Heart left ventricle (tissue), 16 donors: ENCODE data around the gene SYT11. TPM values are rescaled to one million over a fixed set of nuclear protein-coding genes. Genes with fewer than 3 reads are reported as not detected.

Experiments
- ATAC-seq, 4 donors: fragments of 200-7000 bp; cut with Tn5 transposase; one replicate each; pipeline ENCODE4 v1.9.1; 2020 to 2022; ENCODE audit warnings: moderate library complexity in 4 of 4, mild to moderate bottlenecking in 3 of 4, moderate number of reproducible peaks in 1 of 4
- DNase-seq, 5 donors: peaks; one replicate each; pipeline ENCODE4 v3.0.0-alpha.2; 2020
- H3K27ac ChIP-seq, 12 donors: fragments of 200-600 bp; sonication (generic) in 4 of 12; one replicate each; pipeline versions ENCODE4 v1.5.0 to v1.8.0; 2016 to 2022; ENCODE audit warnings: mild to moderate bottlenecking in 2 of 12
- H3K27me3 ChIP-seq, 9 donors: fragments of 200-600 bp; sonication (generic) in 2 of 9; one replicate each; pipeline versions ENCODE4 v1.5.1 to v1.8.0; 2016 to 2022; ENCODE audit warnings: mild to moderate bottlenecking in 3 of 9
- H3K36me3 ChIP-seq, 9 donors: fragments of 200-600 bp; sonication (generic) in 2 of 9; one replicate each; pipeline versions ENCODE4 v1.5.0 to v1.8.0; 2018 to 2022; ENCODE audit warnings: mild to moderate bottlenecking in 2 of 9
- H3K4me1 ChIP-seq, 12 donors: fragments of 200-600 bp; sonication (generic) in 4 of 12; one replicate each; pipeline versions ENCODE4 v1.5.0 to v1.8.0; 2016 to 2022; ENCODE audit warnings: mild to moderate bottlenecking in 3 of 12
- H3K4me3 ChIP-seq, 12 donors: fragments of 200-600 bp; sonication (generic) in 4 of 12; one replicate each; pipeline versions ENCODE4 v1.5.0 to v1.8.0; 2017 to 2022; ENCODE audit warnings: mild to moderate bottlenecking in 9 of 12, moderate library complexity in 4 of 12
- H3K9me3 ChIP-seq, 12 donors: fragments of 200-600 bp; sonication (generic) in 4 of 12; one replicate each; pipeline versions ENCODE4 v1.5.0 to v1.8.0; 2016 to 2022; ENCODE audit warnings: mild to moderate bottlenecking in 1 of 12
- POLR2A ChIP-seq, 2 donors: fragments of 450-650 bp; IDR thresholded peaks; one replicate each; pipeline ENCODE4 v1.6.1; 2017; ENCODE audit warnings: antibody characterized with exemption in 2 of 2, mild to moderate bottlenecking in 2 of 2, moderate library complexity in 2 of 2
- WGBS, 4 donors: extraction: QIAGEN DNeasy Blood & Tissue Kit in 2 of 4; methylation state at CpG; one replicate each; pipeline versions ENCODE4 v1.1.5 to v1.1.7; 2013 to 2018; 5-methylcytosine and 5-hydroxymethylcytosine counted together
- intact Hi-C, 10 donors: fragments of 100-400 bp; cut with DNase I; formaldehyde crosslinking; loops; one replicate each; pipeline versions ENCODE4 v1.11.1 to v1.14.2; 2022
- polyA plus RNA-seq, 2 donors: library from polyadenylated mRNA; stranded (reverse); fragments of 200-250 nt; gene quantifications; one replicate each; pipeline ENCODE4 v1.2.3, GENCODE V29; 2013
- total RNA-seq, 9 donors: library from RNA; depleted of rRNA in 2 of 9; stranded (reverse); fragments of >200 nt in 2 of 9; fragmentation: NEBNext Ultra II Directional in 3 of 9; extraction: Animal tissue kit (Norgen Biotek cat#: 25700) in 3 of 9; gene quantifications; one replicate each; pipeline versions ENCODE4 v1.1.0 to v1.2.4, GENCODE V29; 2016 to 2023
- TF ChIP-seq, protein P1 (sequence below), 12 donors: fragments of 200-600 bp; sonication (generic) in 4 of 12; IDR thresholded peaks; one replicate each; pipeline versions ENCODE4 v1.5.0 to v1.8.0; 2018 to 2022; ENCODE audit warnings: antibody characterized with exemption in 12 of 12, mild to moderate bottlenecking in 5 of 12
- donor health status: ischemic (EF 13 %, LVEDD 7.1; RV severe dilation, severe dysfunction).
- donor health status: healthy with polysubstance abuse.
- donor health status: DM: no; HTN: yes; CAD: no.
- donor health status: DM: no; HTN: no; CAD: no.
- donor health status: ischemic (EF 25% LVEDD 6.9; RV normal size, moderate dysfunction).
- donor health status: ischemic (EF 25% LVEDD 5.7; RV mildly dilated, moderate dysfunction).
- donor health status: healthy.
- donor health status: DM: yes; HTN: yes; CAD: no.
- donor health status: ischemic (EF 35%, LVEDD 5.7; RV mildly dilated, moderate dysfunction).
- donor health status: nonischemic (EF 11% LVEDD 7.7; RV severe dilation, severe dysfunction).
- donor health status: DM: yes; HTN: yes; CAD: no.
- donor health status: PGD.
- donor health status: ischemic (EF 29% LVEDD 5.4; RV normal size, mild dysfunction).
- donor health status: nonischemic (EF 23%, LVEDD 6.1; RV moderate dilation, normal function).

The SYT11 gene
- total and polyA plus RNA-seq, 11 donors: 2.2 to 26.3 (median 15.1) TPM

DNA sequence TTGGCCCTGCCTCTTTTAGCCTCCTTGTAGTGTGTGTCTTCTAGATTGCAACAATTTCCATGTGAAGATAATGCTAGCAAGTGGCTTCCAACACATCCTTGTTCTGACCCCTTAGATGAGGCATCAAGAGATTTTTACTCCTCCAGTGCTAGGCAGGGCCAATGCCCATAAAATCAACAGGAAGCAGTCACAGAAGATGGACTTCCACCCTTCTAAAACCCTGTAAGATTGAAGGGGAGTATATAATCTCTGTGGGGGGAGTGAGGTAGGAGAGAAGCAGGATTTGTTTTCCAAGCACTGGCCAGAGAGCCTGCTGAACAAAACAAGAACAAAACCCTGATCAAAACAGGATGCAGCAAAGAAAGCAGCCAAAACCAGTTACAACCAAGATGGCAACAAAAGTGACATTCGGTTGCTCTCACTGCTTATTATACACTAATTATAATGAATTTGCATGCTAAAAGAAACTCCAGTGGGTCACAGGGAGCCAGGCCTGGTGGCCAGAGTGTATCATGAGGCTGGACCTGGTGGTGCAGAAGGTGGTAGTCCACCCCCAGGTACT lies 14.4 kb upstream of the SYT11 start:
- ATAC-seq: no peak
- 65 to 72% (median 69%) methylated on average over 1 of the region's 1 CpG for WGBS, 4 donors
- no peak overlapping the region for H3K27ac ChIP-seq
- H3K27me3 ChIP-seq: no peaks in the 10 kb centered on the region
- H3K4me1 ChIP-seq: peaks cover 0 to 24% (median 5%) of the 10 kb centered on the region in 12 donors
- DNase-seq: no peak
- H3K4me3 ChIP-seq: no peak overlapping the region
- peaks cover 0 to 52% (median 34%) of the 10 kb centered on the region in 9 donors for H3K36me3 ChIP-seq
- TF ChIP-seq, protein P1, sequence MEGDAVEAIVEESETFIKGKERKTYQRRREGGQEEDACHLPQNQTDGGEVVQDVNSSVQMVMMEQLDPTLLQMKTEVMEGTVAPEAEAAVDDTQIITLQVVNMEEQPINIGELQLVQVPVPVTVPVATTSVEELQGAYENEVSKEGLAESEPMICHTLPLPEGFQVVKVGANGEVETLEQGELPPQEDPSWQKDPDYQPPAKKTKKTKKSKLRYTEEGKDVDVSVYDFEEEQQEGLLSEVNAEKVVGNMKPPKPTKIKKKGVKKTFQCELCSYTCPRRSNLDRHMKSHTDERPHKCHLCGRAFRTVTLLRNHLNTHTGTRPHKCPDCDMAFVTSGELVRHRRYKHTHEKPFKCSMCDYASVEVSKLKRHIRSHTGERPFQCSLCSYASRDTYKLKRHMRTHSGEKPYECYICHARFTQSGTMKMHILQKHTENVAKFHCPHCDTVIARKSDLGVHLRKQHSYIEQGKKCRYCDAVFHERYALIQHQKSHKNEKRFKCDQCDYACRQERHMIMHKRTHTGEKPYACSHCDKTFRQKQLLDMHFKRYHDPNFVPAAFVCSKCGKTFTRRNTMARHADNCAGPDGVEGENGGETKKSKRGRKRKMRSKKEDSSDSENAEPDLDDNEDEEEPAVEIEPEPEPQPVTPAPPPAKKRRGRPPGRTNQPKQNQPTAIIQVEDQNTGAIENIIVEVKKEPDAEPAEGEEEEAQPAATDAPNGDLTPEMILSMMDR (IDR thresholded peaks at IDR 0.05): no peak
- no peaks in the 10 kb centered on the region for H3K9me3 ChIP-seq
- intact Hi-C loops: loop anchor here in 1 of 10 donors (1.0 kb wide), 1 partner anchor 32 kb away; no protein-coding TSS in a partner anchor

DNA sequence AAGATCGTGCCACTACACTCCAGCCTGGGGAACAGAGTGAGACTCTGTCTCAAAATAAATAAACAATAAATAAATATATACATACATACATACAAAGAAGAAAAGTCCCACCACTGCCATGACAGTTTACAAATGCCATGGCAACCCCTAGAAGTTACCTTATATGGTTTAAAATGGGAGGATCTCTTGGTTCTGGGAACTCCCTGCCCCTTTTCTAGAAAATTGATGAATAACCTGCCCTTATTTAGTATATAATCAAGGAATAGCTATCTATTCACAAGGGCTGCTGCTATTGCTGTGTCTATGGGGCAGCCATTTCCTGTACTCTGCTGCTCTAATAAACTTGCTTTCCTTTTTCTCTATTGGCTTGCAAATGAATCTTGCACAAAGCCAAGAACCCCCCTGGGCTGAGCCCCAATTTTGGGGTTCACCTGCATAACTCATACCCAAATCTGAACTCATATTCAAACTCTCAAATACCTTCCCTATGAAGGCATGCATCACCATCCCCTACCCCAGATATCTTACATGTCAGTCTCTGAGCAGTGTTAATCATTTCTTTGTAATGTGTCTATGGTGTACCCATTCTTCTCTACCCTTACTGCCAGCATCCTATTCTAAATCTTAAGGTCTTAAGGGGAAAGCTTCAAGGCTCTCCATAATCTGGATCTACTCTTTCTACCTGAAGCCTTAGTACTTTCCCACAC lies 11.4 kb upstream of the SYT11 start:
- no peaks in the 10 kb centered on the region for H3K9me3 ChIP-seq
- H3K27me3 ChIP-seq: no peaks in the 10 kb centered on the region
- H3K27ac ChIP-seq: no peak overlapping the region
- H3K4me3 ChIP-seq: no peak overlapping the region
- DNase-seq (no peak), ATAC-seq (no peak)
- peaks cover 0 to 81% (median 61%) of the 10 kb centered on the region in 9 donors for H3K36me3 ChIP-seq
- intact Hi-C loops: no loop called here
- no peak for TF ChIP-seq POLR2A (IDR thresholded peaks at IDR 0.05)
- TF ChIP-seq, protein P1 (IDR thresholded peaks at IDR 0.05): no peak
- 91 to 100% (median 96%) methylated on average over 1 of the region's 1 CpG for WGBS, 4 donors
- H3K4me1 ChIP-seq: peaks cover 0 to 31% (median 5%) of the 10 kb centered on the region in 12 donors

DNA sequence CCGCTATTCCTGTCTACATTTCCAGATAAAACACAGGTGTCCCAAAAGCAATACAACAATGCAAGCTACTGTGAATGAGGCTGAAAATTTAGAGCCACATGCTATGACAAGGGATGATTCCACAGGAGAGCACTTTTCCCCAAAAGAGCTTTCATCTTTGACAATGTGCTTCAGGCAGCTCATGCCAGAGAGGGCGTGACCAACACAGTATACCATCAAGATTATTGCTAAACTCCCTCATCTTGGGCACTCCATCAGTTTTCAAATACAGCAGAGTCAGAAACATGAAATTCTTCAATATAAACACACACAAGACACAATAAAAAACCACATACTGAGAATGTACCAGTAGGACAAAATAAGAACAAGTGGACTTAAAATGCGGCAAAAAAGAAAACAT lies 9.0 kb upstream of the SYT11 start:
- no peak for DNase-seq
- H3K27ac ChIP-seq: no peak overlapping the region
- peaks cover 0 to 22% (median 2%) of the 10 kb centered on the region in 12 donors for H3K4me1 ChIP-seq
- H3K27me3 ChIP-seq: no peaks in the 10 kb centered on the region
- H3K4me3 ChIP-seq: no peak overlapping the region
- no peak for ATAC-seq
- no peaks in the 10 kb centered on the region for H3K9me3 ChIP-seq
- WGBS, 4 donors: 85 to 91% (median 88%) methylated on average over 3 of the region's 3 CpGs
- peaks cover 0 to 87% (median 74%) of the 10 kb centered on the region in 9 donors for H3K36me3 ChIP-seq
- intact Hi-C loops: loop anchor here in 1 of 10 donors (10.0 kb wide), 1 partner anchor 134 kb away; no protein-coding TSS in a partner anchor
- TF ChIP-seq, protein P1 (IDR thresholded peaks at IDR 0.05): no peak
- TF ChIP-seq POLR2A (IDR thresholded peaks at IDR 0.05): no peak

DNA sequence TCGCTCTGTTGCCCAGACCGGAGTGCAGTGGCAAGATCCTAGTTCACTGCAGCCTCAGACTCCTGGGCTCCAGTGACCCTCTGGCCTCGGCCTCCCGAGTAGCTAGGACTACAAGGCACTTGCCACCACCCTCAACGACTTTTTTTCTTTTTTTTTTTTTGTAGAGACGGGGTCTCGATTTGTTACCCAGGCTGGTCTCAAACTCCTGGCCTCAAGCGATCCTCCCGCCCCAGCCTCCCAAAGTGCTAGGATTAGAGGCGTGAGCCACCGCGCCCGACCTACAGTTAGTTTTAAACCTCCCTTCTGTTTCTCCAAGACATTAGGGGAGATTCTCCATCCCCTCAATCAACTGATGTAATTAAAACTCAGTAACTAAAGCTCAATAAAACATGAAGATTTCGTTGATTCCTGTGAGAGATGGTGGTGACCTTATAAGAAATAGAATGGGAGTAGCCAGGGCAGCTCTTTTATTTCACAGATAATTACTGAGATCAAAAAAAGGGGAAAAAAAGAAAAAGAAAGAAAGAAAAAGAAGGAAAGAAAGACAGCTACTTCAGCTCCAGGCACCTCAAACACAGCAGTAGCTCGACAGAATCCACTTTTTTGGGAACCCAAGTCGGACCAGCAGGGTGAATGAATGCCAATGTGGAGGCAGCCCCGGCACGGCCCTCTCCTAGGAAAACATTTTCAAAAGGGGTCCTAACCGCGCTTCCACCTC lies 3.0 kb upstream of the SYT11 start:
- ATAC-seq (no peak), DNase-seq (no peak)
- Histone ChIP-seq H3K27me3 (no peaks in the 10 kb centered on the region), H3K27ac (peak overlapping the region; percentile 34 to 92 (median 86)), H3K9me3 (no peaks in the 10 kb centered on the region), H3K4me3 (peak overlapping the region; percentile 65 to 88 (median 79)), H3K36me3 (peaks cover 0 to 41% (median 37%) of the 10 kb centered on the region in 9 donors), H3K4me1 (peaks cover 0 to 49% (median 25%) of the 10 kb centered on the region in 12 donors)
- TF ChIP-seq, protein P1 (IDR thresholded peaks at IDR 0.05): no peak
- TF ChIP-seq POLR2A (IDR thresholded peaks at IDR 0.05): no peak
- 53 to 54% (median 53%) methylated on average over 20 of the region's 20 CpGs for WGBS, 4 donors
- intact Hi-C loops: loop anchor here in 4 of 10 donors (2.0 to 10.0 kb wide), 4 partner anchors 54 to 128 kb away; partner anchors contain the start of genes RIT1 (in 2 of the 4) and KHDC4 (in 1 of the 4)
